ENCODE results near the gene BBOF1. TPM values are rescaled to one million over a fixed set of nuclear protein-coding genes. Genes with fewer than 3 reads are reported as not detected.

The BBOF1 gene
- total and polyA plus RNA-seq, 2 of the 8 experiments (the other 6 are each of a cell fraction or from before 2014, with no cell fraction given): 0.26 to 0.60 TPM

- H3K4me3 ChIP-seq (ENCODE audit: extremely low read depth in 1 of 4, insufficient read depth in 2 of 4, low read depth in 3 of 4, low read length in 4 of 4): no peak overlapping the region
- H3K79me2 ChIP-seq (ENCODE audit: control insufficient read depth in 1 of 2, insufficient read depth in 2 of 2, low read length in 2 of 2): no peaks in the 10 kb centered on the region
- no peaks in the 10 kb centered on the region for H4K20me1 ChIP-seq (replicated peaks in 1 of 2; ENCODE audit: control insufficient read depth in 1 of 2, insufficient read depth in 2 of 2, low read length in 2 of 2)
- no peak overlapping the region for H2BK20ac ChIP-seq (ENCODE audit: low read length)
- no peak overlapping the region for H2BK15ac ChIP-seq (ENCODE audit: low read length)
- no peak overlapping the region for H2BK12ac ChIP-seq (ENCODE audit: low read depth, low read length)
- peaks cover 8% of the 10 kb centered on the region; the same call in 1 of the 2 replicates for H3K23me2 ChIP-seq (ENCODE audit: low read depth, low read length)
- H3K4me2 ChIP-seq (ENCODE audit: insufficient read depth in 1 of 2, low read depth in 2 of 2, low read length in 2 of 2): no peak overlapping the region
- DNase-seq (ENCODE audit: low read depth in 1 of 2, low spot score in 2 of 2): no peak
- no peak overlapping the region for H2BK120ac ChIP-seq (replicated peaks; ENCODE audit: low read depth, low read length)
- H3K9ac ChIP-seq (replicated peaks in 1 of 4; ENCODE audit: extremely low read depth in 1 of 4, low read depth in 3 of 4, low read length in 3 of 4): no peak overlapping the region
- no peak overlapping the region for H3K18ac ChIP-seq (ENCODE audit: extremely low read depth, low read length)
- no peak for FAIRE-seq
- H4K8ac ChIP-seq (ENCODE audit: extremely low read depth, insufficient read depth, low read length): no peak overlapping the region
- POLR2A ChIA-PET (ENCODE audit: partially characterized antibody): interaction anchor here (0.8 kb wide), 1 partner anchor 18 kb away, joined by 3 read pairs; no protein-coding TSS in a partner anchor
- H2AFZ ChIP-seq (ENCODE audit: low read length): no peak overlapping the region
- no peak overlapping the region for H4K5ac ChIP-seq (ENCODE audit: insufficient read length, low read depth, low read length)
- H3K27me3 ChIP-seq (replicated peaks in 1 of 4; ENCODE audit: control insufficient read depth in 3 of 4, extremely low read depth in 1 of 4, insufficient read depth in 3 of 4, low read length in 3 of 4): no peaks in the 10 kb centered on the region
- H3K14ac ChIP-seq (ENCODE audit: insufficient read length): no peak overlapping the region
- H3K4ac ChIP-seq (replicated peaks; ENCODE audit: insufficient read length, low read depth, low read length): no peak overlapping the region
- H3K36me3 ChIP-seq (ENCODE audit: control insufficient read depth in 2 of 4, insufficient read depth in 4 of 4, low read length in 3 of 4): peaks cover 0 to 3% (median 1%) of the 10 kb centered on the region in 4 experiments; a peak in 3 of 8 replicates
- H2AK5ac ChIP-seq (ENCODE audit: low read depth, low read length): no peak overlapping the region
- H3K23ac ChIP-seq (ENCODE audit: insufficient read length): no peak overlapping the region
- H2BK5ac ChIP-seq (ENCODE audit: low read depth, low read length): no peak overlapping the region
- no peak overlapping the region for H4K91ac ChIP-seq (replicated peaks; ENCODE audit: insufficient read length, low read length)
- H3K27ac ChIP-seq (ENCODE audit: low read depth, low read length): no peak overlapping the region
- H3K79me1 ChIP-seq (ENCODE audit: low read depth, low read length): no peaks in the 10 kb centered on the region
- TF ChIP-seq TEAD4 (IDR thresholded peaks at IDR 0.05; ENCODE audit: low read depth, low read length): no peak
- no peak for TF ChIP-seq GABPA (IDR thresholded peaks at IDR 0.05; ENCODE audit: borderline replicate concordance, insufficient read depth, low read length)
- TF ChIP-seq JUND (IDR thresholded peaks at IDR 0.05; ENCODE audit: low read length): no peak
- no peak for TF ChIP-seq RNF2 (IDR thresholded peaks at IDR 0.05; ENCODE audit: borderline replicate concordance, low read depth, low read length, missing control alignments, poor library complexity, severe bottlenecking)
- no peak for TF ChIP-seq KDM5A (IDR thresholded peaks at IDR 0.05; ENCODE audit: low read length)
- TF ChIP-seq ATF3 (IDR thresholded peaks at IDR 0.05; ENCODE audit: insufficient read depth, low read depth, low read length): no peak
- TF ChIP-seq ATF2 (IDR thresholded peaks at IDR 0.05; ENCODE audit: low read length): no peak
- TF ChIP-seq JUN (IDR thresholded peaks at IDR 0.05; ENCODE audit: low read depth, low read length): no peak
- WGBS, 2 experiments (ENCODE audit: extremely low coverage in 1 of 2, insufficient coverage in 1 of 2, insufficient read length in 1 of 2, insufficient replicate concordance in 2 of 2, low coverage in 1 of 2, low lambda C conversion rate in 2 of 2, missing lambda C conversion rate in 1 of 2): 71% methylated on average over 3 of the region's 3 CpGs; no CpG with 5 or more reads in 1 of the 2 experiments
- CTCF ChIA-PET (ENCODE audit: partially characterized antibody): no interaction called here
- H3K9me3 ChIP-seq (ENCODE audit: insufficient read depth in 2 of 2, low read depth in 1 of 2, low read length in 1 of 2): no peaks in the 10 kb centered on the region
- H3K4me1 ChIP-seq (replicated peaks in 1 of 4; ENCODE audit: control insufficient read depth in 3 of 4, insufficient read depth in 4 of 4, low read length in 3 of 4): peaks cover 0 to 2% (median 0%) of the 10 kb centered on the region in 4 experiments; a peak in 1 of 7 replicates
- no peak overlapping the region for H3K56ac ChIP-seq (replicated peaks; ENCODE audit: insufficient read length, low read depth, low read length)
Measured at GRCh38 chr14:74015176-74015575, 4.0 kb upstream of the BBOF1 start.
